K562 (cell line): Measurements from ENCODE around the gene HOXB4. TPM values are rescaled to one million over a fixed set of nuclear protein-coding genes. Genes with fewer than 3 reads are reported as not detected.

Experiments used
- CREM ChIP-seq: IDR thresholded peaks from 2 replicates; pipeline ENCODE4 v1.6.1; 2014; ENCODE audit warnings: antibody characterized with exemption, low read depth
- EP300 ChIP-seq: IDR thresholded peaks from 2 replicates; pipeline ENCODE4 v1.6.1; 2012; ENCODE audit warnings: low read length, improper control_type of control experiment
- GATA2 ChIP-seq: sonication (generic); formaldehyde crosslinking; IDR thresholded peaks from 2 replicates; pipeline ENCODE4 v1.4.0; 2020; ENCODE audit warnings: mild to moderate bottlenecking, missing genetic modification reagents
- GTF2B ChIP-seq: IDR thresholded peaks from 2 replicates; pipeline ENCODE4 v1.6.1; 2011; ENCODE audit not compliant: insufficient read length; ENCODE audit errors: extremely low read depth
- JUND ChIP-seq, 2 experiments: IDR thresholded peaks; 2 replicates in 1 of 2; 3 replicates in 1 of 2; pipeline ENCODE4 v1.6.1; 2011; ENCODE audit warnings: borderline replicate concordance in 2 of 2, low read depth in 2 of 2, low read length in 2 of 2, improper control_type of control experiment in 1 of 2, missing biosample characterization in 1 of 2, missing genetic modification characterization in 1 of 2, missing genetic modification reagents in 1 of 2
- KLF6 ChIP-seq: fragments of 250-450 bp; sonication (Bioruptor Pico); IDR thresholded peaks from 2 replicates; pipeline ENCODE4 v1.4.0; 2020; ENCODE audit warnings: mild to moderate bottlenecking, moderate library complexity, borderline replicate concordance
- LEF1 ChIP-seq: fragments of 450-650 bp; IDR thresholded peaks from 2 replicates; pipeline ENCODE4 v1.6.1; 2016; ENCODE audit warnings: mild to moderate bottlenecking
- NCOA6 ChIP-seq: fragments of 450-650 bp; IDR thresholded peaks from 2 replicates; pipeline ENCODE4 v1.6.1; 2017; ENCODE audit warnings: mild to moderate bottlenecking
- NKRF ChIP-seq: fragments of 450-650 bp; IDR thresholded peaks from 2 replicates; pipeline ENCODE4 v1.6.1; 2016; ENCODE audit warnings: borderline replicate concordance
- NRF1 ChIP-seq, 2 experiments: fragments of 450-650 bp; IDR thresholded peaks in 1 of 2; conservative IDR thresholded peaks in 1 of 2; 2 replicates each; pipeline ENCODE4 v1.6.1; 2014; ENCODE audit warnings: mild to moderate bottlenecking in 2 of 2
- POLR2A ChIP-seq: fragments of 450-650 bp; conservative IDR thresholded peaks from 2 replicates; pipeline ENCODE4 v1.6.1; 2016
- POLR2AphosphoS5 ChIP-seq: IDR thresholded peaks from 2 replicates; pipeline ENCODE4 v1.6.1; 2011; ENCODE audit warnings: mild to moderate bottlenecking, low read depth, low read length, moderate library complexity; ENCODE audit not compliant: control insufficient read depth, insufficient read depth
- PTRF ChIP-seq: fragments of 450-650 bp; IDR thresholded peaks from 2 replicates; pipeline ENCODE4 v1.6.1; 2016; ENCODE audit warnings: mild to moderate bottlenecking, missing genetic modification characterization, missing compliant biosample characterization
- RBBP5 ChIP-seq: fragments of 200-600 bp; sonication (generic); IDR thresholded peaks from 2 replicates; pipeline ENCODE4 v1.6.1; 2012; ENCODE audit warnings: borderline replicate concordance, mild to moderate bottlenecking, low read length, control low read depth, inconsistent platforms; ENCODE audit not compliant: insufficient read depth, poor library complexity, severe bottlenecking
- RBFOX2 ChIP-seq: fragments of 200-400 bp; formaldehyde crosslinking; IDR thresholded peaks from 2 replicates; pipeline ENCODE4 v1.6.1; 2017; ENCODE audit warnings: low read depth, mild to moderate bottlenecking, low read length, moderate library complexity
- RNF2 ChIP-seq: sonication (generic); IDR thresholded peaks from 2 replicates; pipeline ENCODE4 v1.6.1; 2016
- SMARCC2 ChIP-seq: fragments of 450-650 bp; IDR thresholded peaks from 2 replicates; pipeline ENCODE4 v1.6.1; 2017; ENCODE audit warnings: antibody characterized with exemption, moderate library complexity, mild to moderate bottlenecking, low read depth
- SOX6 ChIP-seq: fragments of 450-650 bp; IDR thresholded peaks from 2 replicates; pipeline ENCODE4 v1.6.1; 2014; ENCODE audit warnings: mild to moderate bottlenecking
- TEAD1 ChIP-seq, 2 experiments: fragments of 450-650 bp in 1 of 2; sonication (generic) in 1 of 2; formaldehyde crosslinking; IDR thresholded peaks; 2 replicates each; pipeline versions ENCODE4 v1.4.0 to v1.8.0; 2020 to 2022; ENCODE audit warnings: mild to moderate bottlenecking in 2 of 2, missing genetic modification reagents in 1 of 2
- ZNF592 ChIP-seq: fragments of 450-650 bp; IDR thresholded peaks from 2 replicates; pipeline ENCODE4 v1.6.1; 2017; ENCODE audit warnings: antibody characterized with exemption, mild to moderate bottlenecking
- ZNF699 ChIP-seq: fragments of 250-450 bp; sonication (Bioruptor Pico); IDR thresholded peaks from 2 replicates; pipeline ENCODE4 v1.8.0; 2021; ENCODE audit warnings: mild to moderate bottlenecking, moderate library complexity; ENCODE audit not compliant: insufficient replicate concordance
- polyA plus RNA-seq, 8 experiments: library from polyadenylated mRNA; depleted of rRNA in 4 of 8; stranded (reverse) in 5 of 8; unstranded in 3 of 8; fragments of >200 nt; fragmentation: Nextera tagmentation in 2 of 8; fragmentation: Illumina TruSeq in 1 of 8; extraction: Ambion mirVana in 2 of 8; extraction: Trizol in 1 of 8; gene quantifications; 2 replicates each; pipeline versions ENCODE4 v1.2.1 to v1.2.3, GENCODE V29; 2011 to 2014; ENCODE audit warnings: inconsistent platforms in 1 of 8, missing spikeins in 1 of 8
- total RNA-seq, 7 experiments: library from RNA; depleted of rRNA in 6 of 7; stranded (reverse); fragments of >200 nt in 6 of 7; fragmentation: Illumina TruSeq in 2 of 7; extraction: Trizol in 2 of 7; gene quantifications; 2 replicates each; pipeline versions ENCODE4 v1.2.1 to v1.2.3, GENCODE V29; 2011 to 2021; ENCODE audit warnings: low replicate concordance in 1 of 7

HOXB4 gene
- total and polyA plus RNA-seq, 9 of the 15 experiments (the other 6 are each of a cell fraction or from before 2014, with no cell fraction given): 1.6 to 34.9 (median 14.9) TPM

GRCh38 chr17:48546924-48547807 lies 31.0 kb downstream of the HOXB4 start (continued):
- TF ChIP-seq GTF2B (peak; percentile 12), NCOA6 (peak; percentile 28; the same call in 1 of the 2 replicates), POLR2AphosphoS5 (peak; percentile 90), SMARCC2 (peak; percentile 63), NKRF (no peak), RBFOX2 (peak; percentile 53; the same call in 1 of the 2 replicates), ZNF592 (peak; percentile 69; the same call in 1 of the 2 replicates), RBBP5 (peak; percentile 72), POLR2A (peak; percentile 72), GATA2 (CRISPR knock-in tag) (peak; percentile 89), ZNF699 (CRISPR knock-in tag) (no peak), JUND (IDR thresholded peaks at IDR 0.05; ENCODE audit: borderline replicate concordance, low read depth, low read length) (peak; percentile 74; the same call in 1 of the 2 replicates), JUND (tag; IDR thresholded peaks at IDR 0.05; ENCODE audit: borderline replicate concordance, low read depth, low read length) (peak; percentile 59; the same call in 1 of the 3 replicates), EP300 (peak; percentile 96), LEF1 (peak; percentile 76), KLF6 (CRISPR knock-in tag) (peak; percentile 14; the same call in 1 of the 2 replicates), TEAD1 (CRISPR knock-in tag; IDR thresholded peaks at IDR 0.05) (peak in 1 of 2 experiments; percentile 25; a peak in 1 of 4 replicates), CREM (peak; percentile 64), PTRF (no peak), SOX6 (peak; percentile 81), RNF2 (peak; percentile 97), NRF1 (conservative IDR thresholded peaks at IDR 0.05 in 1 of 2, IDR thresholded peaks at IDR 0.05 in 1 of 2) (peak; percentile 27 to 34; a peak in 3 of 4 replicates)
